GM18951 (cell line): ENCODE measurements around the gene STX18.

Source experiments
- POLR2A ChIP-seq: IDR thresholded peaks from 4 replicates; pipeline ENCODE4 v1.6.1; 2011; ENCODE audit warnings: mild to moderate bottlenecking; ENCODE audit not compliant: insufficient read length, insufficient read depth; ENCODE audit errors: extremely low read depth
- in situ Hi-C: fragments of 300-500 bp; cut with MboI; formaldehyde crosslinking; loops from one replicate; pipeline ENCODE4 v1.12.0; 2022; ENCODE audit warnings: low sequenced_read_pairs, mixed read lengths, inconsistent platforms; ENCODE audit not compliant: unreplicated experiment

The STX18 gene

GRCh38 chr4:4407299-4408131 lies 134.3 kb downstream of the STX18 start:
- in situ Hi-C loops, result no loop called here
- no peak for TF ChIP-seq POLR2A

GRCh38 chr4:4406455-4407298 lies 135.2 kb downstream of the STX18 start:
- TF ChIP-seq POLR2A, result no peak
- in situ Hi-C loops, result no loop called here

- in situ Hi-C loops, result no loop called here
- no peak for TF ChIP-seq POLR2A
These were observed 136.4 kb downstream of the STX18 start for GRCh38 chr4:4405358-4405962.

GRCh38 chr4:4402966-4403365 lies 138.9 kb downstream of the STX18 start:
- in situ Hi-C loops, result no loop called here

GRCh38 chr4:4401036-4401435 lies 140.8 kb downstream of the STX18 start:
- no peak for TF ChIP-seq POLR2A
- in situ Hi-C loops, result no loop called here

More at GRCh38 chr4:4402966-4403365, 138.9 kb downstream of the STX18 start:
- TF ChIP-seq POLR2A, result no peak

GRCh38 chr4:4398430-4398829 lies 143.4 kb downstream of the STX18 start:
- TF ChIP-seq POLR2A, result no peak
- in situ Hi-C loops, result no loop called here

GRCh38 chr4:4397441-4397819 lies 144.4 kb downstream of the STX18 start:
- in situ Hi-C loops, result no loop called here
- no peak for TF ChIP-seq POLR2A

GRCh38 chr4:4396628-4397440 lies 145.0 kb downstream of the STX18 start:
- TF ChIP-seq POLR2A, result no peak
- in situ Hi-C loops, result no loop called here

- in situ Hi-C loops, result no loop called here
- TF ChIP-seq POLR2A, result no peak
These were observed 145.8 kb downstream of the STX18 start for GRCh38 chr4:4395849-4396627.

GRCh38 chr4:4395371-4395770 lies 146.5 kb downstream of the STX18 start:
- in situ Hi-C loops, result no loop called here
- TF ChIP-seq POLR2A, result no peak

GRCh38 chr4:4394644-4395043 lies 147.2 kb downstream of the STX18 start:
- TF ChIP-seq POLR2A, result no peak
- in situ Hi-C loops, result no loop called here

- in situ Hi-C loops, result no loop called here
- TF ChIP-seq POLR2A, result no peak
These were observed 149.2 kb downstream of the STX18 start for GRCh38 chr4:4392501-4393183.

- no peak for TF ChIP-seq POLR2A
- in situ Hi-C loops, result no loop called here
These were observed 150.0 kb downstream of the STX18 start for GRCh38 chr4:4391866-4392265.
